GM21526 (cell line): ENCODE data around the gene CPNE4.
"Not testable (repeated sequence)": the region's sequence is repeated elsewhere in the genome, so short reads cannot be mapped to it uniquely, and the experiment has no call there.

Source experiments
- ATAC-seq: cut with Tn5 transposase; IDR thresholded peaks from one replicate; pipeline ENCODE4 v1.9.1; 2021; ENCODE audit warnings: moderate library complexity; ENCODE audit not compliant: unreplicated experiment, low FRiP score

CPNE4 gene

GRCh38 chr3:131491084-131491483, 543.7 kb downstream of the CPNE4 start:
- ATAC-seq: no peak

GRCh38 chr3:131486545-131486944, 548.3 kb downstream of the CPNE4 start:
- ATAC-seq: not testable (repeated sequence)

- no peak for ATAC-seq
Observed at GRCh38 chr3:131485119-131485518, 549.7 kb downstream of the CPNE4 start.

GRCh38 chr3:131484496-131485111, 550.2 kb downstream of the CPNE4 start:
- no peak for ATAC-seq
